Measurements from ENCODE around the gene CXorf58.
A peak's percentile ranks its signal among the peaks of the same experiment; 100 is the strongest.
"Not testable (repeated sequence)": the region's sequence is repeated elsewhere in the genome, so short reads cannot be mapped to it uniquely, and the experiment has no call there.

CXorf58 gene

GRCh38 chrX:23953908-23954269 is 46.1 kb downstream of the CXorf58 start:
- DNase-seq = no peak

GRCh38 chrX:23954396-23954795 is 46.6 kb downstream of the CXorf58 start:
- no peak for DNase-seq

GRCh38 chrX:23959781-23960180 is 52.0 kb downstream of the CXorf58 start:
- DNase-seq = no peak

- DNase-seq = no peak
Measured at GRCh38 chrX:23964191-23964590, 56.4 kb downstream of the CXorf58 start.

- DNase-seq = not testable (repeated sequence)
Measured at GRCh38 chrX:23965630-23966029, 57.8 kb downstream of the CXorf58 start.

GRCh38 chrX:23978491-23978890 is 70.7 kb downstream of the CXorf58 start:
- DNase-seq = peak; percentile 27

- DNase-seq = no peak
Measured at GRCh38 chrX:23980011-23980441, 72.2 kb downstream of the CXorf58 start.

GRCh38 chrX:23981222-23981621 is 73.4 kb downstream of the CXorf58 start:
- DNase-seq = no peak

- no peak for DNase-seq
Measured at GRCh38 chrX:23981711-23982110, 73.9 kb downstream of the CXorf58 start.

- no peak for DNase-seq
Measured at GRCh38 chrX:23982891-23983290, 75.1 kb downstream of the CXorf58 start.

All from fibroblast of skin of scalp (primary cell).